GM21717 (cell line): Measurements from ENCODE around the gene NUDT5.

Experiments
- ATAC-seq: cut with Tn5 transposase; IDR thresholded peaks from one replicate; pipeline ENCODE4 v1.9.1; 2021; ENCODE audit warnings: mild to moderate bottlenecking, moderate library complexity; ENCODE audit not compliant: unreplicated experiment

The NUDT5 gene

DNA sequence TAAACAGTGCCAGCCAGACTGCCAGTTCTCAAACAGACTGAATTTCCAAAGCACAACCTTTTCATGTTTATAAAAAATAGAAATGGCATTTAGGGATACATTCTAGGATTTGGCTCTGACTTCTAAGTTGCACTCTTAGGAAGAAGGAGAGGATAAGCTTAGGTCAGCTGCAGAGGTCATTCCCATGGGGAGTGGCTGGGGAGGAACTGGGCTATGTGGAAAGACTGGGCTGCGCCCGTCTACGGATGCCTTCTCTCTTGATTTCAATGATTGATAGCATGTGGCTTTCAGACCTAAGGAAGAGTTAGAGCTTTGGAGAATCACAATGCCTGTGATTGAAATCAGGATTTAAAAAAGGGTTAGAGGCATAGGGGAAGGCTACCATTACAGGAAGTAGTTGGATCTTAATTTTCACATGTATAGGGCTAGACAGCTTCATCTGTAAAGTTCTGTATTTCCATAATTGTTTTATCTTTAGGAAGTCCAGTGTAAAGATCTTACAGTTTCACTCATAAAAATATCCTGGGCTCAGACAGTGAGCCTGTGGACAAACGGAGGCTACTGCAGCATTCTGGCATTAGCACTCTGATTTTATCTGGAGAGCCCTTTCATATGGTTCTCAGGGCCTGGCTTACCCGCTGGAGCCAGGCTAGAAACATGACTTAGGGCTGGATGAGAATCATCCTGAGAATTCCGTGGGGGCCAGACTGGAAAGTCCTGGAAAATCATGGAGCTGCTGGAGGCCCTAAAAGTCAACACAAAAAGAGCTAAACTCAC, 29.5 kb downstream of the NUDT5 start:
- no peak for ATAC-seq

DNA sequence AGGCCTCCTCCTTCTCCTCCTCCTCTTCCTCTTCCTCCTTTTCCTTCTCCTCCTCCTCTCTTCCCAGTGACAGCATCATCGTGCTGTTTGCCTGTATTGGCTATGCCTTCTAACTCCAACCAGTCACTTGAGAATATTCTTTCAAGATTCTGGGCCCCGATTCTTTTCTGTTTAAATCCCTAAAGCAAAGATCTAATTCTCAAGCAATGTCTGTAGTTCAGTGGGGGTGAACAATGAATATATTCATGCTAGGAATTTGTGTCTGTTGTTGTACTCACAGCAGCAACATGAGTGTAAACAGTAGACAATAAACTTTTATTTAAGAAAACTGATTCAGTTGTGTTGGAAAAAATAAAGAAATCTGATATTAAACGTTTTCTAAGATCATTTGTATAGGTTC, 30.7 kb downstream of the NUDT5 start:
- ATAC-seq = no peak

- ATAC-seq = no peak
Measured at GRCh38 chr10:12164085-12164484, 31.6 kb downstream of the NUDT5 start.

- ATAC-seq = no peak
Measured at GRCh38 chr10:12162927-12163326, 32.8 kb downstream of the NUDT5 start.

DNA sequence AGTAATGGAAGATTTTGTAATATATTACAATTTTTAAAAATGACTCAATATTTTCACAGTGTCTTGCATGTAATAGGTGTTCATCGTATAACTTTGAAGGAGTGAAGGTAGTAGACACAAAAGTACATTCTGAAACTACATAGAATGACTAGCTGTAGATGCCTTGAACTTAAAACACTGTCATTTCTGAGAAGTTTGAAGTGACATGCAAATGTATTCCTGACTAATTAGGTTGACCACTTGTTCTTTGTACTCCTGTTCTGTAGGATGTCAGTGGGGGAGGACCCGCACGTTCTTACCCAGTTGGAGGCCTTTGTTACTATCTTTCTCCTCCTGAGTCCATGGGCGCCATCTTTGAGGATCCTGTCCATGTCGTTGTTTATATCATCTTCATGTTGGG, 35.0 kb downstream of the NUDT5 start:
- ATAC-seq = no peak

- no peak for ATAC-seq
Measured at GRCh38 chr10:12158111-12158510, 37.6 kb downstream of the NUDT5 start.

DNA sequence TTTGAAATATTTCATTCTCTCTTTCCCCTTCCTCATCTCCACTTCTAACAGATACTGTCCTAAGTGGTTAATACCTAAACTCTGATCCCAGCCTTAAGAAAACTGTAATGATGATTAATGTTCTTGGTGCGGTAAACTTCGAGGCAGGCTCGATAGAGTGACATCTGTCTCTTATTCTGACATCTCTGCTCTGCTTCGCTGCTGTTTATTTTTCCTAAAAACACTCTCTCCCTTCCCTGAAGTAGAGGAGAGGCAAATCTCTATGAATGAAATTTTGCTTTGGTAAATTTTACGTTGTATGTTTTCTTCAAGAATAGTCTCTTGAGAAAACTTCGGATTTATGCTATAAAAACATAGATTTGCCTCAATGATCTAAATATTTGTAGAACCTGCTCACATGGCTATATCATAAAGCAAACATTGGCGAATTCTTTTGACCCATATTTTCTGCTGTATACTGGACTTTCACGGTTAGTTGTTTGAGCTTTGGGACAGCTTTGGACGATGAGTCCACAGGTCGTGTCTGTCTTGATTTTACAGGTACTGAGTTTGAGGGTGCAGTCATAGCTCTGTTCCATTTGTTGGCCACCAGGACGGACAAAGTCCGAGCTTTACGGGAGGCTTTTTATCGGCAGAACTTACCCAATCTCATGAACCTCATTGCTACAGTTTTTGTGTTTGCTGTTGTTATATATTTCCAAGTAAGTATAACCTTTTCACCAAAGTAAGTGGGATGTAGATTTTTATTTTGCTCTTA, 39.1 kb downstream of the NUDT5 start:
- no peak for ATAC-seq

DNA sequence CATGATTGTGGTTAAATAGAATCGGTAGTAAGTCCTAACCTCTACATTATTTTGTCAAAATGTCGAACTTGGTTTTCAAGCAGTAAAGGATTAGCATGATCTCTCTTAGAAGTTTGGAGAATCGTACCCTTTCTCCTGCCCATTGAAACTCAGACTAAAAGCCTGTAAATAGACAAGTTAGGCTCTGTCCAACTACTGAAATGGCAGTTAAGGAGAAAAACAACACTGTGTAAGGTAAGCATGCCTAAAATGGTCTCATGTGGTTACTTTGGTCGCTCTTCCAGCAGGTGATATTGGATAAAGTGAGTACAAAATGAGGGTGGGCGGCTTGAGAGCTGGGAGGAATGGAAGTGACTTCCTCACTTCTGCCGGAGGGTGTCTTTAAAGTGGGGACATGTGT, 41.2 kb downstream of the NUDT5 start:
- ATAC-seq = no peak

GRCh38 chr10:12150163-12150562, 45.5 kb downstream of the NUDT5 start:
- ATAC-seq = no peak

- no peak for ATAC-seq
Measured at GRCh38 chr10:12144538-12144937, 51.2 kb downstream of the NUDT5 start.

DNA sequence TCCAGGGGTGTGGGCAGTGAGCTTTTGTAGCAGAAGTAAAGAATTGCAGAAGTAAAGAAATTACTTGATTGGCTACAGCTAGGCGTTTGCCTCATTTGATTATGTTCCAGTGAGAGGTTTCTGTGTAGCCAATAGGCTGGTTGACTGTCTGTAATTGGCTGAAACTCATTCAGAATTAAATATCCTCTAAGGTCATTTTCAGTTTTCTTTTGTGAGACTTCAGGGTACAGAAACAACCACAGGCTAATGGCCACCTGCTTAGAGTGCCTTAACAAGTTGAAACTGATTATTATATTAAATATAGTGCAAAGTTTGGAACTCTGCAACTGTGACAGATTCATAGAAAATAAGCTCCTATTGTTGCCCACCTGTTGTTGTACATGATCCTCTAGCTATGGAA, 55.7 kb downstream of the NUDT5 start:
- ATAC-seq = no peak

GRCh38 chr10:12135631-12136030, 60.1 kb downstream of the NUDT5 start:
- no peak for ATAC-seq

- peak; percentile 43 for ATAC-seq
Measured at GRCh38 chr10:12130237-12130872, 65.3 kb downstream of the NUDT5 start.

DNA sequence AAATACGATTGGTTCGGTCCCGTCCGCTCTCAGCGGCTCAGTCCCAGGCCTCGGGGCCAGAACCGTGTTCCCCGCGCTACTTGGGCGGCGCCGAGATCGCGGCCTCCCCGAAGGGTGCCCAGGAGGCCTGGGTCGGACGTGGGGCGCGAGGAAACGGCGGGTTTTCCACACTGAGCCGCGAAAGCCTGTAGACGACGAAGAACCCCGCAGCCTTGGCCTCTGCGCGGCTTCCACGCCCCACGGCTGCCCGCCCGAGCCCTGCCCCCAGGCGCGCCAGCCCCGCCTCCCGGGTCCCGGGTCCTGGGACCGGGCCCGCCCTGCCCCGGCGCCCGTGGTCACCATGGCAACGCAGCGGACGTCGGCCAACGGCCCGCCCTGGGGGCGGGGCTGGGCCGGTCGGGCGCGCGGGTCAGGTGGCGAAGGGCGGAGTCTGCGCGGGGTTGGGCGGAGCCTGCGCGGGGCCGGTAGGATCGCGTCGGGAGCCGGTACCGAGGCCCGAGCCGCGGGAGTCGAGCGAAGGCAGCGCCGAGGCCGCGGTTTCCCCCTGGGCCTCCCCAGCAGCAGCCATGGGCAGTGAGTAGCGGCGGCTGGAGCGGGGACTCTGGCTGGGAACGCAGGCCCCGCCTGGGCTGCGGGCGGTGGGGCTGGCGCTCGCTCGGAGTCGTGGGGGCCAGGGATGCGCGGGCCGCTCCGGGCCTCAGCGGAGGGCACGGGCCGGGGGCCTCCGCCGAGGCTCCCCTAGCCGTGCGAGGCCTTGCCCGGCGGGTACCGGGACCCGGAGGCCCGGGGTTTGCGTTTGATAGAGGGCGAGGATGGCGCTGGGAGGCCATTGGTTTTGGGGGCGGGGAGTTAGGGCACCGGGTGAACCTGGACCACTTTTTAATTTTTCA, 66.2 kb downstream of the NUDT5 start, which contains the start of gene SEC61A2:
TSS of gene SEC61A2 (plus strand) at position 456 of the 890 bp plus-strand sequence. CDS start at position 567, 111 bp downstream.
- peak; percentile 90 for ATAC-seq

- no peak for ATAC-seq
Measured at GRCh38 chr10:12121673-12122072, 74.0 kb downstream of the NUDT5 start.
